A673 (cell line): Measurements from ENCODE around the gene NXPH2. TPM values are rescaled to one million over a fixed set of nuclear protein-coding genes. Genes with fewer than 3 reads are reported as not detected.
A peak's percentile ranks its signal among the peaks of the same experiment; 100 is the strongest.

Experiments used
- BruUV-seq: library from RNA; stranded (reverse); fragments of 400-500 nt; replicated peaks from 2 replicates; lab custom pipeline; 2021; lab: Mats Ljungman, UMichigan
- CTCF ChIA-PET: fragments of 300-600 bp; sonication (Branson Sonifier 250); formaldehyde crosslinking; loops from one replicate; lab custom pipeline; 2022; ENCODE audit warnings: antibody characterized with exemption; lab: Charles Lee
- POLR2A ChIA-PET: fragments of 300-600 bp; sonication (Branson Sonifier 250); formaldehyde crosslinking; loops from one replicate; lab custom pipeline; 2022; ENCODE audit warnings: antibody characterized with exemption; ENCODE audit not compliant: low non-redundant PET; lab: Charles Lee
- DNase-seq: peaks from one replicate; pipeline ENCODE4 v3.0.0-alpha.2; 2015; ENCODE audit warnings: low spot score
- H3K27ac ChIP-seq: fragments of 200-600 bp; sonication (generic); 2 replicates; pipeline ENCODE4 v1.5.1; 2016; ENCODE audit warnings: mixed run types, low read depth, mild to moderate bottlenecking, mixed read lengths, antibody characterized with exemption, low read length; ENCODE audit not compliant: poor library complexity, severe bottlenecking
- H3K27me3 ChIP-seq: fragments of 200-600 bp; sonication (generic); replicated peaks from 2 replicates; pipeline ENCODE4 v1.6.1; 2017; ENCODE audit warnings: mixed run types, low read depth, mild to moderate bottlenecking, mixed read lengths, antibody characterized with exemption, low read length; ENCODE audit not compliant: insufficient read depth, poor library complexity
- H3K36me3 ChIP-seq: fragments of 200-600 bp; sonication (generic); 2 replicates; pipeline ENCODE4 v1.6.1; 2016; ENCODE audit warnings: mixed run types, mild to moderate bottlenecking, mixed read lengths, antibody characterized with exemption, low read length; ENCODE audit not compliant: insufficient read depth, poor library complexity, severe bottlenecking
- H3K4me1 ChIP-seq: fragments of 200-600 bp; sonication (generic); 2 replicates; pipeline ENCODE4 v1.6.1; 2017; ENCODE audit warnings: mixed run types, mild to moderate bottlenecking, mixed read lengths, antibody characterized with exemption, low read length; ENCODE audit not compliant: insufficient read depth, poor library complexity, severe bottlenecking
- H3K4me3 ChIP-seq: fragments of 200-600 bp; sonication (generic); 2 replicates; pipeline ENCODE4 v1.5.1; 2016; ENCODE audit warnings: low read depth, mixed run types, mild to moderate bottlenecking, mixed read lengths, low read length; ENCODE audit not compliant: poor library complexity, severe bottlenecking
- H3K9me3 ChIP-seq: fragments of 200-600 bp; sonication (generic); 2 replicates; pipeline ENCODE4 v1.6.1; 2016; ENCODE audit warnings: mixed run types, low read depth, mild to moderate bottlenecking, mixed read lengths, antibody characterized with exemption, low read length; ENCODE audit not compliant: poor library complexity, severe bottlenecking
- EZH2 ChIP-seq: fragments of 200-600 bp; sonication (generic); IDR thresholded peaks from 2 replicates; pipeline ENCODE4 v1.6.1; 2017; ENCODE audit warnings: borderline replicate concordance, low read depth, mild to moderate bottlenecking, mixed read lengths, antibody characterized with exemption, low read length; ENCODE audit not compliant: poor library complexity, severe bottlenecking
- intact Hi-C: fragments of 100-400 bp; cut with micrococcal nuclease; formaldehyde crosslinking; loops from one replicate; pipeline ENCODE4 v1.10.0; 2022; ENCODE audit not compliant: unreplicated experiment
- total RNA-seq: library from RNA; stranded (reverse); gene quantifications from 2 replicates; pipeline ENCODE4 v1.2.3, GENCODE V29; 2021
- TF ChIP-seq, protein P1 (sequence below): fragments of 300-800, 200-600 bp; sonication (generic); conservative IDR thresholded peaks from 2 replicates; pipeline ENCODE4 v1.5.1; 2017; ENCODE audit warnings: low read depth, mild to moderate bottlenecking, antibody characterized with exemption, low read length, moderate library complexity, mixed read lengths

NXPH2 gene
- total RNA-seq, 1 experiment from 2014 or later = 5.4 TPM

DNA sequence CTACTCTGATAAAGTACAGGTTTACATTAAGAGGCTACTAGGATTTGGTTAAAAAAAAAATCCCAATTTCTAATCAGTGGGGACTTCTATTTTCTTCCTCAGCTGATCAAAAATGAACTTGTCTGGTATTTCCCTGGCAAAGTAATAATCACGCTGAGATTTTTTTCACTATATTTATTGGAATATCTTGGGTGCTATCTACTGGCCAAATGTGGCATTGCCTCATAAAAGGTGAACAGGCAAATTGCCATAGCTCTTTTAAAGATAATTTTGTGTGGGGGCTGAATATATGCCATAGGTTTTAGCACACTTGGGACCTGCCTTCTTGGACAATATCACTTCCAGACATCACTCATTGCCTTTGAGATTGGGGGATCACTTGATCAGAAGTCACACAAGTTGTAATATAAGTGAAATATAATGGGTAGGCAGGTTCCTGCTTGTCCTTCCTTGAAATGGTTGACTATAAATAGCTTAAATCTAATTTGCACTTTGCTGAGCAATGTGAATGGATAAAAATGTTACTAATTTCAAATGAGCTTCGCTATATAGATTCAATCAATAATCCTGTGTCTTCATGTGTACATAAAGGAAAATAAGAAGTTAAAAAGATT lies 7.0 kb upstream of the NXPH2 start:
- no TSS peak for BruUV-seq
- no peaks in the 10 kb centered on the region for H3K9me3 ChIP-seq
- TF ChIP-seq, protein P1, sequence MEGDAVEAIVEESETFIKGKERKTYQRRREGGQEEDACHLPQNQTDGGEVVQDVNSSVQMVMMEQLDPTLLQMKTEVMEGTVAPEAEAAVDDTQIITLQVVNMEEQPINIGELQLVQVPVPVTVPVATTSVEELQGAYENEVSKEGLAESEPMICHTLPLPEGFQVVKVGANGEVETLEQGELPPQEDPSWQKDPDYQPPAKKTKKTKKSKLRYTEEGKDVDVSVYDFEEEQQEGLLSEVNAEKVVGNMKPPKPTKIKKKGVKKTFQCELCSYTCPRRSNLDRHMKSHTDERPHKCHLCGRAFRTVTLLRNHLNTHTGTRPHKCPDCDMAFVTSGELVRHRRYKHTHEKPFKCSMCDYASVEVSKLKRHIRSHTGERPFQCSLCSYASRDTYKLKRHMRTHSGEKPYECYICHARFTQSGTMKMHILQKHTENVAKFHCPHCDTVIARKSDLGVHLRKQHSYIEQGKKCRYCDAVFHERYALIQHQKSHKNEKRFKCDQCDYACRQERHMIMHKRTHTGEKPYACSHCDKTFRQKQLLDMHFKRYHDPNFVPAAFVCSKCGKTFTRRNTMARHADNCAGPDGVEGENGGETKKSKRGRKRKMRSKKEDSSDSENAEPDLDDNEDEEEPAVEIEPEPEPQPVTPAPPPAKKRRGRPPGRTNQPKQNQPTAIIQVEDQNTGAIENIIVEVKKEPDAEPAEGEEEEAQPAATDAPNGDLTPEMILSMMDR = peak; percentile 82
- TF ChIP-seq EZH2 = no peak
- DNase-seq = peak; percentile 69
- H3K27ac ChIP-seq = no peak overlapping the region
- intact Hi-C loops = loop anchor here (2.0 to 10.0 kb wide), 5 partner anchors 300 to 920 kb away; no protein-coding TSS in a partner anchor
- ChIA-PET CTCF (interaction anchor here (0.6 to 1.5 kb wide), 5 partner anchors 40 to 921 kb away, joined by 3 to 8 read pairs (median 6); no protein-coding TSS in a partner anchor), POLR2A (no interaction called here)
- no peaks in the 10 kb centered on the region for H3K36me3 ChIP-seq
- H3K27me3 ChIP-seq = peaks cover 19% of the 10 kb centered on the region
- no peaks in the 10 kb centered on the region for H3K4me1 ChIP-seq
- H3K4me3 ChIP-seq = no peak overlapping the region

DNA sequence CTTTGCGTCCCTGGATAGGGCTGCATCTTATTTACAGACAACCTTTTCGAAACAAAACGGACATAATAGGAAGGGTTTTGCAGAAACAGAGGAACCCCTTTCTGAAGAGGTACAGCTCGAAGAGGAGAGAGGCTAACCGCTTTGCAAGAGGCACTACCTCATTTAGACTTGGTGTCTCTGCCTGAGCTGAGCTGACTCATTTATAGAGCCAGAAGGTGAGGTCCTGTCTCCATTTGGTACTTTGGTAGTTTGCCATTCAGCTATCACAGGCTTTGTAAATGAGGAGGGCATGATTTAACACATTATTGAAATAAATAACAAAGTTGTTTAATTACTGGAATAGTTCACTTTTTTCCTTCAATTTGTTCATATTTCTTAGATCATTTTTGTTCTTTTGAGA lies 2.2 kb upstream of the NXPH2 start:
- POLR2A ChIA-PET = no interaction called here
- Histone ChIP-seq H3K36me3 (no peaks in the 10 kb centered on the region), H3K4me1 (peaks cover 8% of the 10 kb centered on the region), H3K27ac (no peak overlapping the region), H3K4me3 (no peak overlapping the region), H3K9me3 (no peaks in the 10 kb centered on the region), H3K27me3 (peaks cover 65% of the 10 kb centered on the region)
- no TSS peak for BruUV-seq
- no peak for DNase-seq
- TF ChIP-seq, protein P1 = no peak
- CTCF ChIA-PET = no interaction called here
- intact Hi-C loops = loop anchor here (10.0 kb wide), 1 partner anchor 838 kb away; no protein-coding TSS in a partner anchor

DNA sequence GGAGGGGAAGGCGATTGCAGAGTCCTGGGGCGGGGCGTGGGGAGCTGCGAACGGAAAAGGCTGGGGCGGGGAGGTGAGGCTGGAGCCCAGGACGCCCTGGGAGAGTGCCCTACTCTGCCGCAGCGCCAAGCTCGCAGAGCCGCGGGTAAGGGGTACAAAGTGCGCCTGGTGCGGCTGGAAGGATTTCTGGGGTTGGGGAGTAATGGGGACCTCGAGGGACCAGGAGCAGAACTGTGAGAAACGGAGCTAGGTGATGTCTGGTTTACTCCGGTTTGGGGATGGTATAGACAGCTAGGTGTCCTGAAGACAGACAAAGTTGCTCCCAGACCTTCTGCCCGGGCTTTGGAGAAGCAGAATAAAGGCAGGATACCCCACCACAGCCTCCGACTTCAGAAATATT lies 718 bp upstream of the NXPH2 start:
- Histone ChIP-seq H3K27ac (no peak overlapping the region), H3K27me3 (peaks cover 80% of the 10 kb centered on the region), H3K9me3 (no peaks in the 10 kb centered on the region), H3K4me1 (peaks cover 8% of the 10 kb centered on the region), H3K4me3 (no peak overlapping the region), H3K36me3 (no peaks in the 10 kb centered on the region)
- ChIA-PET CTCF (no interaction called here), POLR2A (no interaction called here)
- BruUV-seq = no TSS peak
- TF ChIP-seq, protein P1 = no peak
- TF ChIP-seq EZH2 = peak; percentile 78
- no peak for DNase-seq
- intact Hi-C loops = loop anchor here (10.0 kb wide), 1 partner anchor 836 kb away; no protein-coding TSS in a partner anchor
